NCI-H1048 (cell line): Measurements from ENCODE around the gene BCAS3.
"Not testable (repeated sequence)": the region's sequence is repeated elsewhere in the genome, so short reads cannot be mapped to it uniquely, and the experiment has no call there.

ENCODE experiments used
- DNase-seq: peaks from one replicate; lab custom pipeline; 2025; lab: John Stamatoyannopoulos, UW

The BCAS3 gene

GRCh38 chr17:60677308-60678117 lies at the start of gene BCAS3:
Gene BCAS3, plus strand, starts transcription at chr17:60677851.
- peak; percentile 93 for DNase-seq

GRCh38 chr17:60628252-60628889 lies 49.3 kb upstream of the BCAS3 start:
- no peak for DNase-seq

GRCh38 chr17:60629120-60629519 lies 48.5 kb upstream of the BCAS3 start:
- DNase-seq, result no peak

- no peak for DNase-seq
These were observed 47.3 kb upstream of the BCAS3 start for GRCh38 chr17:60630352-60630751.

DNA sequence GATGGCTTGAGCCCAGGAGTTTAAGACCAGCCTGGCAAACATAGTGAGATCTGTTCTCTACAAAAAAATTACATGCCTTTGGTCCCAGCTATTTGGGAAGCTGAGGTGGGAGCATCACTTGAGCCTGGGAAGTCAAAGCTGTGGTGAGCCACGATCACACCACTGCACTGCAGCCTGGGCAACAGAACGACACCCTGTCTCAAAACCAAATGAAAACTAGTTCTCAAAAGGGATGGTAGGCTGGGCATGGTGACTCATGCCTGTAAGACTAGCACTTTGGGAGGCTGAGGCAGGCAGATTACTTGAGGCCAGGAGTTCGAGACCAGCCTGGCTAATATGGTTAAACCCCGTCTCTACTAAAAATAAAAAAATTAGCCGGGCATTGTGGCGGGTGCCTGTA lies 46.5 kb upstream of the BCAS3 start:
- no peak for DNase-seq

DNA sequence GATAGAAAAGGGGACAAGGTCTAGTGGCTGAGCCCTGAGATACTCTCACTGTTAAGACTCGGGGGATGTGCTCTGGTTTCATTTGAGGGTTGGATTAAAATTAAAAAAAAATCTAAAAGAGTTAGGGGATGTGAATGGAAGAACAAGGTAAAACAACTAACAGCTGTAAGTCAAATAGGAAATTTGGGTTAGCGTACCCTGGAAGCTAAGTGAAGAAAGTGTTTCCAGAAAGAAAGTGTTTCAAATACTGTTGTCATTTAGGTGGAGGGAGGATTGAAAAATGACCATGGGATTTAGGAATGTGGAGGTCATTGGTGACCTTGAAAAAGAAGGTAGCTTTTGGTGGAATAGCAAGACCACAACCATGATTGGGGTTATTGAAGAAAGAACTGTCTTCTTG lies 40.0 kb upstream of the BCAS3 start:
- no peak for DNase-seq

DNA sequence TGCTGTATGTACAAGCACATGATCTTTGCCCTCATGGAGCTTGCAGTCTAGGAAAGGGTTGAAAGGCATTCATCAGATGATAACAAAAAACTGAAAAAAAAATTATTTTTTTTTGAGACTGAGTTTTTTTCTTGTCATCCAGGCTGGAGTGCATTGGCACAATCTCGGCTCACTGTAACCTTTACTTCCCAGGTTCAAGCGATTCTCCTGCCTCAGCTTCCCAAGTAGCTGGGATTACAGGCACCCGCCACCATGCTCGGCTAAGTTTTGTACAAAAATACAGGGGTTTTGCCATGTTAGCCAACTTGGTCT lies 38.7 kb upstream of the BCAS3 start:
- no peak for DNase-seq

- no peak for DNase-seq
These were observed 37.1 kb upstream of the BCAS3 start for GRCh38 chr17:60640503-60640902.

- DNase-seq, result no peak
These were observed 36.5 kb upstream of the BCAS3 start for GRCh38 chr17:60641126-60641525.

GRCh38 chr17:60641810-60642220 lies 35.8 kb upstream of the BCAS3 start:
- DNase-seq, result peak; percentile 10

- DNase-seq, result no peak
These were observed 31.6 kb upstream of the BCAS3 start for GRCh38 chr17:60645918-60646523.

- DNase-seq, result no peak
These were observed 30.9 kb upstream of the BCAS3 start for GRCh38 chr17:60646701-60647100.

GRCh38 chr17:60647705-60648104 lies 29.9 kb upstream of the BCAS3 start:
- no peak for DNase-seq

GRCh38 chr17:60652454-60653247 lies 25.0 kb upstream of the BCAS3 start:
- DNase-seq, result no peak

DNA sequence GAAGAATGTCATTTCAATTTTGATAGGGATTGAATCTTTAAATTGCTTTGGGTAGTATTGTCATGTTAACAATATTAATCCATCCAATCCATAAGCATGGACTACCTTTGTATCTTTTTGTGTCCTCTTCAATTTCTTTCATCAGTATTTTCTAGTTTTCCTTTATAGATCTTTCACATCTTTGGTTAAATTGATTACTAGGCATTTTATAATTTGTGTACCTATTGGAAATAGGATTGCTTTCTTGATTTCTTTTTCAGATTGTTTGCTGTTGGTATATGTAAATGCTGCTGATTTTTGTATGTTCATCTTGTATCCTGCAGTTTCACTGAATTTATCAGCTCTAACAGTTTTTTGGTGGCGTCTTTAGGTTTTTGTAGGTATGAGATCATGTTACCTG lies 24.1 kb upstream of the BCAS3 start:
- no peak for DNase-seq

- no peak for DNase-seq
These were observed 21.2 kb upstream of the BCAS3 start for GRCh38 chr17:60656499-60656898.

- no peak for DNase-seq
These were observed 18.5 kb upstream of the BCAS3 start for GRCh38 chr17:60659156-60659555.

- DNase-seq, result no peak
These were observed 16.2 kb upstream of the BCAS3 start for GRCh38 chr17:60661489-60661888.

GRCh38 chr17:60664022-60664421 lies 13.6 kb upstream of the BCAS3 start:
- no peak for DNase-seq

GRCh38 chr17:60665602-60666001 lies 12.0 kb upstream of the BCAS3 start:
- no peak for DNase-seq

DNA sequence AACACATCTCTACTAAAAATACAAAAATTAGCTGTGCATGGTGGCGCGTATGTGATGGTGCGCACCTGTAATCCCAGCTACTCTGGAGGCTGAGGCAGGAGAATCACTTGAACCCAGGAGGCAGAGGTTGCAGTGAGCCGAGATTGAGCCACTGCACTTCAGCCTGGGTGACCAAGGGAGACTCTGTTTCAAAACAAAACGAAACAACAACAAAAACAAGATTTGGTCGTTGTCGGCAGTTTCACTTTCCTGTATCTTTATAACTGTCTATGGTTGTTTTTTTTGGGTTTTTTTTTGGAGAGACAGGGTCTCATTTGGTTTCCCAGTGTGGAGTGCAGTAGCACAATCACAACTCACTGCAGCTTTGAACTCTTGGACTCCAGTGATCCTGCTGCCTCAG lies 8.9 kb upstream of the BCAS3 start:
- DNase-seq, result not testable (repeated sequence)

DNA sequence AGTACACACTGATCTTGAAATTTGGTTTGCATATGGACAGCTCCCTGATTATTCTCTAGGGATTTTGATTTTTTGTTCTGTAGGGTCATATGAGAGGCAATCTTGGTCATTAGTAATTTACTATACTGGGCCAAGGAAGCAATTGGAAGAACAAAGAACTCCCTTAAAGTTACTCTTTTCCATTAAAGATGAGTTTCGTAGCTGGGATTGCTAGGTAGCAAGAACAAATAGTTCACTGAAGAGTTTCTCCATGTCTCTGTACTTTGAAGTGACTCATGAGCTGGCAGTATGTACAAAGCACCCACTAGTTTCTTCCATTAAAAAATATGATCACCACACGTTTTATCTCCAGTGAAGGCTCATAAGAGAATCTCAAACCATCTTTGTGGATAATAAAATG lies 6.2 kb upstream of the BCAS3 start:
- DNase-seq, result no peak

DNA sequence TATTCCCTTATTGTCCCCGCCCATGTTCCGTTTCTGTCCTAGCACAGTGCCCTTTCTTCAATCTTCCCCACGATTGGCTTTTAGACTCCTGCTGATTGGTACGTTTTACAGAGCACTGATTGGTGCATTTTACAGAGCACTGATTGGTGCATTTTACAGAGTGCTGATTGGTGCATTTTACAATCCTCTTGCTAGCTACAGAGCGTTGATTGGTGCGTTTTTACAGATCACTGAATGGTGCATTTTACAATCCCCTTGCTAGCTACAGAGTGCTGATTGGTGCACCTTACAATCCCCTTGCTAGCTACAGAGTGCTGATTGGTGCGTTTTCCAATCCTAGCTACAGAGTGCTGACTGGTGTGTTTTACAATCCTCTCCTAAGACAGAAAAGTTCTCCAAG lies 3.0 kb upstream of the BCAS3 start:
- DNase-seq, result not testable (repeated sequence)
